Ascending aorta (tissue), 2 donors: Measurements from ENCODE around the gene IL13RA2. TPM values are rescaled to one million over a fixed set of nuclear protein-coding genes. Genes with fewer than 3 reads are reported as not detected.

Experiments used
- DNase-seq, 2 donors: peaks; one replicate each; pipeline ENCODE4 v3.0.0-alpha.2; 2019; ENCODE audit warnings: low spot score in 2 of 2
- H3K27ac ChIP-seq, 2 donors: fragments of 200-600 bp; sonication (generic); one replicate each; pipeline ENCODE4 v1.5.1; 2016 to 2017; ENCODE audit warnings: mild to moderate bottlenecking in 1 of 2
- H3K27me3 ChIP-seq: fragments of 200-600 bp; sonication (generic); one replicate; pipeline ENCODE4 v1.5.1; 2017
- H3K36me3 ChIP-seq, 2 donors: fragments of 200-600 bp; sonication (generic); one replicate each; pipeline ENCODE4 v1.5.1; 2016
- H3K4me1 ChIP-seq, 2 donors: fragments of 200-600 bp; sonication (generic); one replicate each; pipeline ENCODE4 v1.5.1; 2016 to 2017; ENCODE audit warnings: mild to moderate bottlenecking in 1 of 2
- H3K4me3 ChIP-seq, 2 donors: fragments of 200-600 bp; sonication (generic); one replicate each; pipeline ENCODE4 v1.5.1; 2016 to 2017; ENCODE audit warnings: mild to moderate bottlenecking in 1 of 2
- H3K9me3 ChIP-seq, 2 donors: fragments of 200-600 bp; sonication (generic); one replicate each; pipeline ENCODE4 v1.5.1; 2016
- CTCF ChIP-seq, 3 experiments: fragments of 200-600 bp in 2 of 3; fragments of 450-650 bp in 1 of 3; sonication (generic) in 2 of 3; IDR thresholded peaks; one replicate each; pipeline ENCODE4 v1.5.1; 2016 to 2019; ENCODE audit warnings: antibody characterized with exemption in 3 of 3, mild to moderate bottlenecking in 1 of 3, moderate library complexity in 1 of 3
- intact Hi-C: fragments of 100-400 bp; cut with DNase I; formaldehyde crosslinking; loops from one replicate; pipeline ENCODE4 v1.15.1; 2023
- total RNA-seq: library from RNA; depleted of rRNA; stranded (reverse); fragments of >200 nt; gene quantifications from one replicate; pipeline ENCODE4 v1.1.0, GENCODE V29; 2016

IL13RA2 gene
- total RNA-seq, 1 donor from 2014 or later = 2.6 TPM

GRCh38 chrX:114999906-115000305 lies 17.5 kb downstream of the IL13RA2 start:
- intact Hi-C loops = no loop called here
- H3K9me3 ChIP-seq = no peaks in the 10 kb centered on the region
- H3K4me3 ChIP-seq = no peak overlapping the region
- H3K4me1 ChIP-seq = no peaks in the 10 kb centered on the region
- no peaks in the 10 kb centered on the region for H3K36me3 ChIP-seq
- no peak overlapping the region for H3K27ac ChIP-seq
- no peaks in the 10 kb centered on the region for H3K27me3 ChIP-seq
- TF ChIP-seq CTCF (IDR thresholded peaks at IDR 0.05) = no peak
- DNase-seq = no peak

GRCh38 chrX:114997779-114998178 lies 19.6 kb downstream of the IL13RA2 start:
- H3K36me3 ChIP-seq = no peaks in the 10 kb centered on the region
- no peak for TF ChIP-seq CTCF (IDR thresholded peaks at IDR 0.05)
- H3K9me3 ChIP-seq = no peaks in the 10 kb centered on the region
- H3K27me3 ChIP-seq = no peaks in the 10 kb centered on the region
- H3K4me1 ChIP-seq = no peaks in the 10 kb centered on the region
- H3K27ac ChIP-seq = peak overlapping the region in 1 of 2 donors; percentile 6
- H3K4me3 ChIP-seq = no peak overlapping the region
- intact Hi-C loops = no loop called here
- DNase-seq = no peak

GRCh38 chrX:114985967-114986592 lies 31.3 kb downstream of the IL13RA2 start:
- no peaks in the 10 kb centered on the region for H3K4me1 ChIP-seq
- H3K27ac ChIP-seq = no peak overlapping the region
- no peaks in the 10 kb centered on the region for H3K9me3 ChIP-seq
- no peak for DNase-seq
- intact Hi-C loops = no loop called here
- TF ChIP-seq CTCF (IDR thresholded peaks at IDR 0.05) = no peak
- no peaks in the 10 kb centered on the region for H3K27me3 ChIP-seq
- no peaks in the 10 kb centered on the region for H3K36me3 ChIP-seq
- no peak overlapping the region for H3K4me3 ChIP-seq

- Histone ChIP-seq H3K27me3 (no peaks in the 10 kb centered on the region), H3K9me3 (no peaks in the 10 kb centered on the region), H3K36me3 (no peaks in the 10 kb centered on the region), H3K4me3 (no peak overlapping the region), H3K4me1 (peaks cover 0 to 3% of the 10 kb centered on the region in 2 donors), H3K27ac (no peak overlapping the region)
- no peak for DNase-seq
- TF ChIP-seq CTCF (IDR thresholded peaks at IDR 0.05) = no peak
- intact Hi-C loops = no loop called here
Measured at GRCh38 chrX:114976292-114976691, 41.1 kb downstream of the IL13RA2 start.

- no peaks in the 10 kb centered on the region for H3K9me3 ChIP-seq
- TF ChIP-seq CTCF (IDR thresholded peaks at IDR 0.05) = no peak
- H3K27me3 ChIP-seq = no peaks in the 10 kb centered on the region
- H3K36me3 ChIP-seq = no peaks in the 10 kb centered on the region
- intact Hi-C loops = no loop called here
- no peak overlapping the region for H3K27ac ChIP-seq
- H3K4me1 ChIP-seq = peaks cover 0 to 3% of the 10 kb centered on the region in 2 donors
- no peak overlapping the region for H3K4me3 ChIP-seq
- no peak for DNase-seq
Measured at GRCh38 chrX:114973013-114973412, 44.4 kb downstream of the IL13RA2 start.

- Histone ChIP-seq H3K27ac (peak overlapping the region in 1 of 2 donors; percentile 11), H3K36me3 (no peaks in the 10 kb centered on the region), H3K4me1 (peaks cover 0 to 3% of the 10 kb centered on the region in 2 donors), H3K27me3 (no peaks in the 10 kb centered on the region), H3K4me3 (no peak overlapping the region), H3K9me3 (no peaks in the 10 kb centered on the region)
- no peak for TF ChIP-seq CTCF (IDR thresholded peaks at IDR 0.05)
- DNase-seq = no peak
- intact Hi-C loops = no loop called here
Measured at GRCh38 chrX:114970806-114971205, 46.6 kb downstream of the IL13RA2 start.
